GM12878 (cell line): ENCODE results near the gene NUBPL. TPM values are rescaled to one million over a fixed set of nuclear protein-coding genes. Genes with fewer than 3 reads are reported as not detected.

ENCODE experiments used
- ATAC-seq: fragments of 200-7000 bp; cut with Tn5 transposase; 3 replicates; pipeline ENCODE4 v1.9.1; 2020; ENCODE audit warnings: mild to moderate bottlenecking, moderate library complexity
- BruUV-seq: library from RNA; stranded (reverse); fragments of 400-500 nt; replicated peaks from 2 replicates; lab custom pipeline; 2021; lab: Mats Ljungman, UMichigan
- CTCF ChIA-PET: fragments of 300-600 bp; sonication (Branson Sonifier 250); formaldehyde crosslinking; extraction: SDS; loops from one replicate; lab custom pipeline; 2021; ENCODE audit warnings: inconsistent platforms; lab: Yijun Ruan, JAX
- POLR2A ChIA-PET: fragments of 350-600 bp; formaldehyde crosslinking; extraction: SDS; loops from one replicate; lab custom pipeline; 2021; ENCODE audit warnings: inconsistent platforms; lab: Charles Lee
- RAD21 ChIA-PET: fragments of 300-600 bp; sonication (Branson Sonifier 250); formaldehyde crosslinking; loops from one replicate; lab custom pipeline; 2023; ENCODE audit warnings: antibody characterized with exemption; ENCODE audit not compliant: unreplicated experiment; lab: Charles Lee
- SMC1A ChIA-PET: fragments of 300-600 bp; sonication (Branson Sonifier 250); formaldehyde crosslinking; loops from one replicate; lab custom pipeline; 2023; ENCODE audit not compliant: unreplicated experiment, uncharacterized antibody; lab: Charles Lee
- DNase-seq: peaks from one replicate; pipeline ENCODE4 v3.0.0-alpha.2; 2011; ENCODE audit warnings: low read depth, low spot score
- FAIRE-seq: peaks from 3 replicates; lab custom pipeline; 2011; peaks lifted over from hg19 to GRCh38; lab: Jason Lieb, UNC
- H2AFZ ChIP-seq: 2 replicates; pipeline ENCODE4 v1.6.0; 2011; ENCODE audit warnings: low read depth, low read length, control low read depth; ENCODE audit not compliant: control insufficient read depth
- H3K27ac ChIP-seq: 2 replicates; pipeline ENCODE4 v1.5.1; 2011; ENCODE audit warnings: control low read depth; ENCODE audit not compliant: control insufficient read depth, insufficient read depth
- H3K27me3 ChIP-seq, 2 experiments: replicated peaks in 1 of 2; 2 replicates each; pipeline versions ENCODE4 v1.6.0 to v1.6.1; 2011; ENCODE audit warnings: low read length in 1 of 2; ENCODE audit not compliant: control insufficient read depth in 2 of 2, insufficient read depth in 2 of 2
- H3K36me3 ChIP-seq, 2 experiments: 2 replicates each; pipeline ENCODE4 v1.5.1; 2011; ENCODE audit warnings: low read length in 1 of 2; ENCODE audit not compliant: control insufficient read depth in 2 of 2, insufficient read depth in 2 of 2
- H3K4me1 ChIP-seq: 2 replicates; pipeline ENCODE4 v1.6.1; 2011; ENCODE audit warnings: mild to moderate bottlenecking, low read length, moderate library complexity, mixed read lengths; ENCODE audit not compliant: control insufficient read depth, insufficient read depth
- H3K4me2 ChIP-seq: 2 replicates; pipeline ENCODE4 v1.6.0; 2011; ENCODE audit warnings: control low read depth; ENCODE audit not compliant: control insufficient read depth, insufficient read depth
- H3K4me3 ChIP-seq: fragments of 200-600 bp; sonication (generic); 2 replicates; pipeline ENCODE4 v1.5.1; 2016
- H3K79me2 ChIP-seq: 2 replicates; pipeline ENCODE4 v1.6.0; 2011; ENCODE audit warnings: low read length; ENCODE audit not compliant: control insufficient read depth, insufficient read depth
- H3K9ac ChIP-seq: 2 replicates; pipeline ENCODE4 v1.8.0; 2011; ENCODE audit warnings: low read length, control low read depth, mixed read lengths; ENCODE audit not compliant: control insufficient read depth, insufficient read depth
- H3K9me3 ChIP-seq: replicated peaks from 3 replicates; pipeline ENCODE4 v1.5.1; 2011; ENCODE audit warnings: mild to moderate bottlenecking, low read length; ENCODE audit not compliant: control insufficient read depth, insufficient read depth
- H4K20me1 ChIP-seq: 2 replicates; pipeline ENCODE4 v1.6.0; 2011; ENCODE audit not compliant: control insufficient read depth, insufficient read depth
- CREM ChIP-seq: IDR thresholded peaks from 2 replicates; pipeline ENCODE4 v1.6.1; 2014; ENCODE audit warnings: antibody characterized with exemption, low read depth
- CUX1 ChIP-seq: IDR thresholded peaks from 2 replicates; pipeline ENCODE4 v1.6.1; 2012; ENCODE audit warnings: improper control_type of control experiment, low read depth, low read length; ENCODE audit not compliant: insufficient replicate concordance
- DPF2 ChIP-seq: fragments of 450-650 bp; IDR thresholded peaks from 2 replicates; pipeline ENCODE4 v1.6.1; 2017; ENCODE audit warnings: mild to moderate bottlenecking
- MYC ChIP-seq: IDR thresholded peaks from 2 replicates; pipeline ENCODE4 v1.6.1; 2011; ENCODE audit warnings: mild to moderate bottlenecking, low read length, moderate library complexity, inconsistent platforms; ENCODE audit not compliant: insufficient read depth, insufficient replicate concordance, insufficient read length, severe bottlenecking
- NFXL1 ChIP-seq: fragments of 450-650 bp; IDR thresholded peaks from 2 replicates; pipeline ENCODE4 v1.6.1; 2017; ENCODE audit warnings: antibody characterized with exemption, mild to moderate bottlenecking, borderline replicate concordance
- NRF1 ChIP-seq: conservative IDR thresholded peaks from 2 replicates; pipeline ENCODE4 v1.6.1; 2011; ENCODE audit warnings: mild to moderate bottlenecking, low read depth, low read length, improper control_type of control experiment
- RFX5 ChIP-seq: IDR thresholded peaks from 2 replicates; pipeline ENCODE4 v1.6.1; 2011; ENCODE audit warnings: low read depth, low read length, improper control_type of control experiment
- ZNF622 ChIP-seq: fragments of 450-650 bp; IDR thresholded peaks from 2 replicates; pipeline ENCODE4 v1.6.1; 2017; ENCODE audit warnings: mild to moderate bottlenecking, inconsistent platforms
- WGBS: methylation state at CpG from one replicate; pipeline ENCODE4 v1.1.6; 2016; ENCODE audit warnings: low lambda C conversion rate; ENCODE audit not compliant: insufficient replicate concordance, insufficient coverage; ENCODE audit errors: missing lambda C conversion rate; 5-methylcytosine and 5-hydroxymethylcytosine counted together
- in situ Hi-C: fragments of 300-500 bp; cut with MboI; formaldehyde crosslinking; loops from 9 replicates; pipeline ENCODE4 v1.14.3; 2018; ENCODE audit warnings: mixed read lengths
- intact Hi-C: fragments of 100-400 bp; cut with micrococcal nuclease; formaldehyde crosslinking; loops from one replicate; pipeline ENCODE4 v1.14.2; 2022; ENCODE audit not compliant: unreplicated experiment
- polyA plus RNA-seq, 11 experiments: library from polyadenylated mRNA; depleted of rRNA in 4 of 11; unstranded in 6 of 11; stranded (reverse) in 5 of 11; fragments of >200 nt; fragmentation: Nextera tagmentation in 4 of 11; fragmentation: Illumina TruSeq in 1 of 11; extraction: Ambion mirVana in 4 of 11; extraction: Trizol in 1 of 11; gene quantifications; 1 replicate in 1 of 11; 2 replicates in 10 of 11; pipeline versions ENCODE4 v1.2.1 to v1.2.3, GENCODE V29; 2011 to 2016; ENCODE audit warnings: inconsistent platforms in 2 of 11, missing spikeins in 2 of 11, low read depth in 1 of 11
- total RNA-seq, 4 experiments: library from RNA; depleted of rRNA in 3 of 4; stranded (reverse); fragments of >200 nt in 3 of 4; fragmentation: Illumina TruSeq in 1 of 4; extraction: Trizol in 1 of 4; gene quantifications; 2 replicates each; pipeline versions ENCODE4 v1.2.1 to v1.2.3, GENCODE V29; 2013 to 2021
- TF ChIP-seq, protein P1 (sequence below): fragments of 450-650 bp; IDR thresholded peaks from 2 replicates; pipeline ENCODE4 v1.6.1; 2017; ENCODE audit warnings: mild to moderate bottlenecking, low read depth, inconsistent platforms; ENCODE audit not compliant: poor library complexity, severe bottlenecking
- TF ChIP-seq, protein P2 (sequence below): fragments of 450-650 bp; IDR thresholded peaks from 2 replicates; pipeline ENCODE4 v1.6.1; 2018; ENCODE audit warnings: mild to moderate bottlenecking, low read depth, moderate library complexity; ENCODE audit not compliant: partially characterized antibody
- TF ChIP-seq, protein P3 (sequence below): IDR thresholded peaks from 2 replicates; pipeline ENCODE4 v1.6.1; 2011; ENCODE audit warnings: mild to moderate bottlenecking, low read depth, low read length, moderate library complexity; ENCODE audit not compliant: insufficient replicate concordance

The NUBPL gene
- total and polyA plus RNA-seq, 10 of the 15 experiments (the other 5 are each of a cell fraction or from before 2014, with no cell fraction given), result 3.4 to 11.6 (median 8.1) TPM

GRCh38 chr14:31596342-31597095 lies 35.3 kb downstream of the NUBPL start:
- Histone ChIP-seq H3K27ac (no peak overlapping the region), H3K36me3 (no peaks in the 10 kb centered on the region; a peak in 2 of 4 replicates), H3K27me3 (no peaks in the 10 kb centered on the region), H3K4me3 (no peak overlapping the region), H2AFZ (no peak overlapping the region), H3K9ac (no peak overlapping the region), H3K79me2 (no peaks in the 10 kb centered on the region), H3K9me3 (peaks cover 1% of the 10 kb centered on the region; the same call in 2 of the 3 replicates), H3K4me2 (no peak overlapping the region), H3K4me1 (no peaks in the 10 kb centered on the region), H4K20me1 (no peaks in the 10 kb centered on the region)
- ChIA-PET CTCF (interaction anchor here (0.6 kb wide), 1 partner anchor 26 kb away, joined by 3 read pairs; no protein-coding TSS in a partner anchor), POLR2A (no interaction called here), RAD21 (no interaction called here), SMC1A (interaction anchor here (0.9 kb wide), 1 partner anchor 138 kb away, joined by 3 read pairs; no protein-coding TSS in a partner anchor)
- DNase-seq (no peak), FAIRE-seq (no peak), ATAC-seq (no peak)
- 92% methylated on average over 7 of the region's 7 CpGs for WGBS
- intact Hi-C loops (no loop called here), in situ Hi-C loops (no loop called here)
- no TSS peak for BruUV-seq
- TF ChIP-seq NRF1 (no peak), RFX5 (no peak), ZNF622 (no peak), NFXL1 (no peak), DPF2 (no peak), CUX1 (no peak), MYC (no peak), CREM (no peak)
- TF ChIP-seq, protein P1, sequence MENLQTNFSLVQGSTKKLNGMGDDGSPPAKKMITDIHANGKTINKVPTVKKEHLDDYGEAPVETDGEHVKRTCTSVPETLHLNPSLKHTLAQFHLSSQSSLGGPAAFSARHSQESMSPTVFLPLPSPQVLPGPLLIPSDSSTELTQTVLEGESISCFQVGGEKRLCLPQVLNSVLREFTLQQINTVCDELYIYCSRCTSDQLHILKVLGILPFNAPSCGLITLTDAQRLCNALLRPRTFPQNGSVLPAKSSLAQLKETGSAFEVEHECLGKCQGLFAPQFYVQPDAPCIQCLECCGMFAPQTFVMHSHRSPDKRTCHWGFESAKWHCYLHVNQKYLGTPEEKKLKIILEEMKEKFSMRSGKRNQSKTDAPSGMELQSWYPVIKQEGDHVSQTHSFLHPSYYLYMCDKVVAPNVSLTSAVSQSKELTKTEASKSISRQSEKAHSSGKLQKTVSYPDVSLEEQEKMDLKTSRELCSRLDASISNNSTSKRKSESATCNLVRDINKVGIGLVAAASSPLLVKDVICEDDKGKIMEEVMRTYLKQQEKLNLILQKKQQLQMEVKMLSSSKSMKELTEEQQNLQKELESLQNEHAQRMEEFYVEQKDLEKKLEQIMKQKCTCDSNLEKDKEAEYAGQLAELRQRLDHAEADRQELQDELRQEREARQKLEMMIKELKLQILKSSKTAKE, result no peak
- TF ChIP-seq, protein P2, sequence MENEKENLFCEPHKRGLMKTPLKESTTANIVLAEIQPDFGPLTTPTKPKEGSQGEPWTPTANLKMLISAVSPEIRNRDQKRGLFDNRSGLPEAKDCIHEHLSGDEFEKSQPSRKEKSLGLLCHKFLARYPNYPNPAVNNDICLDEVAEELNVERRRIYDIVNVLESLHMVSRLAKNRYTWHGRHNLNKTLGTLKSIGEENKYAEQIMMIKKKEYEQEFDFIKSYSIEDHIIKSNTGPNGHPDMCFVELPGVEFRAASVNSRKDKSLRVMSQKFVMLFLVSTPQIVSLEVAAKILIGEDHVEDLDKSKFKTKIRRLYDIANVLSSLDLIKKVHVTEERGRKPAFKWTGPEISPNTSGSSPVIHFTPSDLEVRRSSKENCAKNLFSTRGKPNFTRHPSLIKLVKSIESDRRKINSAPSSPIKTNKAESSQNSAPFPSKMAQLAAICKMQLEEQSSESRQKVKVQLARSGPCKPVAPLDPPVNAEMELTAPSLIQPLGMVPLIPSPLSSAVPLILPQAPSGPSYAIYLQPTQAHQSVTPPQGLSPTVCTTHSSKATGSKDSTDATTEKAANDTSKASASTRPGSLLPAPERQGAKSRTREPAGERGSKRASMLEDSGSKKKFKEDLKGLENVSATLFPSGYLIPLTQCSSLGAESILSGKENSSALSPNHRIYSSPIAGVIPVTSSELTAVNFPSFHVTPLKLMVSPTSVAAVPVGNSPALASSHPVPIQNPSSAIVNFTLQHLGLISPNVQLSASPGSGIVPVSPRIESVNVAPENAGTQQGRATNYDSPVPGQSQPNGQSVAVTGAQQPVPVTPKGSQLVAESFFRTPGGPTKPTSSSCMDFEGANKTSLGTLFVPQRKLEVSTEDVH, result no peak
- TF ChIP-seq, protein P3, sequence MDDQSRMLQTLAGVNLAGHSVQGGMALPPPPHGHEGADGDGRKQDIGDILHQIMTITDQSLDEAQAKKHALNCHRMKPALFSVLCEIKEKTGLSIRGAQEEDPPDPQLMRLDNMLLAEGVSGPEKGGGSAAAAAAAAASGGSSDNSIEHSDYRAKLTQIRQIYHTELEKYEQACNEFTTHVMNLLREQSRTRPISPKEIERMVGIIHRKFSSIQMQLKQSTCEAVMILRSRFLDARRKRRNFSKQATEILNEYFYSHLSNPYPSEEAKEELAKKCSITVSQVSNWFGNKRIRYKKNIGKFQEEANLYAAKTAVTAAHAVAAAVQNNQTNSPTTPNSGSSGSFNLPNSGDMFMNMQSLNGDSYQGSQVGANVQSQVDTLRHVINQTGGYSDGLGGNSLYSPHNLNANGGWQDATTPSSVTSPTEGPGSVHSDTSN, result no peak
